Left ventricle myocardium inferior (tissue), 1 donor: ENCODE data around the gene IGSF21. TPM values are rescaled to one million over a fixed set of nuclear protein-coding genes. Genes with fewer than 3 reads are reported as not detected.

ENCODE experiments used
- DNase-seq: peaks from one replicate; pipeline ENCODE4 v3.0.0-alpha.2; 2020
- H3K27ac ChIP-seq: fragments of 200-600 bp; replicated peaks from 2 replicates; pipeline ENCODE4 v1.8.0; 2021
- H3K27me3 ChIP-seq: fragments of 200-600 bp; 2 replicates; pipeline ENCODE4 v1.8.0; 2021; ENCODE audit warnings: low read depth
- H3K36me3 ChIP-seq: fragments of 200-600 bp; 2 replicates; pipeline ENCODE4 v1.8.0; 2021
- H3K4me1 ChIP-seq: fragments of 200-600 bp; 2 replicates; pipeline ENCODE4 v1.8.0; 2021
- H3K4me3 ChIP-seq: fragments of 200-600 bp; 2 replicates; pipeline ENCODE4 v1.8.0; 2021; ENCODE audit warnings: mild to moderate bottlenecking, moderate library complexity
- H3K9me3 ChIP-seq: fragments of 200-600 bp; replicated peaks from 2 replicates; pipeline ENCODE4 v1.8.0; 2021
- intact Hi-C: fragments of 100-400 bp; cut with micrococcal nuclease; formaldehyde crosslinking; loops from one replicate; pipeline ENCODE4 v1.11.0; 2022
- total RNA-seq: library from RNA; stranded (reverse); fragmentation: NEBNext Ultra II Directional; extraction: Animal tissue kit (Norgen Biotek cat#: 25700); gene quantifications from one replicate; pipeline ENCODE4 v1.2.1, GENCODE V29; 2021
- TF ChIP-seq, protein P1 (sequence below): fragments of 200-600 bp; IDR thresholded peaks from 2 replicates; pipeline ENCODE4 v1.8.0; 2021; ENCODE audit warnings: antibody characterized with exemption, mild to moderate bottlenecking, borderline replicate concordance
- donor health status: DM: no; HTN: yes; CAD: no; lungs with severe emphysema.

Gene IGSF21
- total RNA-seq, 1 donor from 2014 or later = 0.47 TPM

DNA sequence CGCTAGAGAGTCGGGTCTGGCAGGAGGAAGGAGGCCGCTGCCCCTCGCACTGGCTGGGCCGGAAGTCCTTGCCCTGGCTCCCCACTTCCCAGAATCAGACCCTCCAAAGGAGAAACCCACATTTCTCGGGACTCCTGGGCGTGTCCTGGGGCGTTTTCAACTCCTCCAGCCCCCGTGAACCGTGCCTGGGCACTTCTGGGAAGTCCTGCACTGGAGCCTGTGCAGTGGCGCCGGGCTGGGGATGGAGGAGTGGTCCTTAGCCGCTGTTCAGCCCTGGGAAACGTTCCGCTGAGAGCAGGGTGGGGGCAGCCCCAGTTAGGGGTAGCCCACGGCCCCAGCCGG, 3.0 kb downstream of the IGSF21 start:
- Histone ChIP-seq H3K36me3 (no peaks in the 10 kb centered on the region), H3K4me3 (peak overlapping the region; percentile 50), H3K27ac (peak overlapping the region; percentile 6), H3K27me3 (peaks cover 100% of the 10 kb centered on the region), H3K9me3 (no peaks in the 10 kb centered on the region), H3K4me1 (peaks cover 29% of the 10 kb centered on the region)
- TF ChIP-seq, protein P1, sequence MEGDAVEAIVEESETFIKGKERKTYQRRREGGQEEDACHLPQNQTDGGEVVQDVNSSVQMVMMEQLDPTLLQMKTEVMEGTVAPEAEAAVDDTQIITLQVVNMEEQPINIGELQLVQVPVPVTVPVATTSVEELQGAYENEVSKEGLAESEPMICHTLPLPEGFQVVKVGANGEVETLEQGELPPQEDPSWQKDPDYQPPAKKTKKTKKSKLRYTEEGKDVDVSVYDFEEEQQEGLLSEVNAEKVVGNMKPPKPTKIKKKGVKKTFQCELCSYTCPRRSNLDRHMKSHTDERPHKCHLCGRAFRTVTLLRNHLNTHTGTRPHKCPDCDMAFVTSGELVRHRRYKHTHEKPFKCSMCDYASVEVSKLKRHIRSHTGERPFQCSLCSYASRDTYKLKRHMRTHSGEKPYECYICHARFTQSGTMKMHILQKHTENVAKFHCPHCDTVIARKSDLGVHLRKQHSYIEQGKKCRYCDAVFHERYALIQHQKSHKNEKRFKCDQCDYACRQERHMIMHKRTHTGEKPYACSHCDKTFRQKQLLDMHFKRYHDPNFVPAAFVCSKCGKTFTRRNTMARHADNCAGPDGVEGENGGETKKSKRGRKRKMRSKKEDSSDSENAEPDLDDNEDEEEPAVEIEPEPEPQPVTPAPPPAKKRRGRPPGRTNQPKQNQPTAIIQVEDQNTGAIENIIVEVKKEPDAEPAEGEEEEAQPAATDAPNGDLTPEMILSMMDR = no peak
- intact Hi-C loops = no loop called here
- DNase-seq = no peak

DNA sequence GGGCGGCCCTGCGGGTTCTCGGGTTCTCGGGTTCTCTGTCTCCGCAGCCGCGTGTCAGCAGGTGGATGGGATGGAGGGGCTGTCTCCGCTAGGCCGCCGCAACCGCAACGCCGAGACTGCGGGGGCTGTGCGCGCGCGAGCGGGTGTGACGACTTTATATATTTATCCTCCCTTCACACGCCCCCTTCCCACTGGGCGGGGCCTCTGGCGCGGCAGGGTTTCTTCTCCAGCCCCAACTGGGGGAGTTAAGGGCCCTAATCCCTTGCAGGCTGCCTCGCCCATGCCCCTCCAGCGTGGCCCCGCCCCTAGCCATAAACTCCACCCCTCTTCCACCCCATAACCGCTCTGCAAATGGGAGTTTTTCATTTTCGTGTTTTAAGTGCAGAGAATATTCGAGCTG, 3.4 kb downstream of the IGSF21 start:
- no peaks in the 10 kb centered on the region for H3K9me3 ChIP-seq
- H3K27ac ChIP-seq = no peak overlapping the region
- peak; percentile 20 for DNase-seq
- peak overlapping the region; percentile 50 for H3K4me3 ChIP-seq
- intact Hi-C loops = no loop called here
- H3K27me3 ChIP-seq = peaks cover 100% of the 10 kb centered on the region
- no peaks in the 10 kb centered on the region for H3K36me3 ChIP-seq
- TF ChIP-seq, protein P1 = no peak
- H3K4me1 ChIP-seq = peaks cover 29% of the 10 kb centered on the region

DNA sequence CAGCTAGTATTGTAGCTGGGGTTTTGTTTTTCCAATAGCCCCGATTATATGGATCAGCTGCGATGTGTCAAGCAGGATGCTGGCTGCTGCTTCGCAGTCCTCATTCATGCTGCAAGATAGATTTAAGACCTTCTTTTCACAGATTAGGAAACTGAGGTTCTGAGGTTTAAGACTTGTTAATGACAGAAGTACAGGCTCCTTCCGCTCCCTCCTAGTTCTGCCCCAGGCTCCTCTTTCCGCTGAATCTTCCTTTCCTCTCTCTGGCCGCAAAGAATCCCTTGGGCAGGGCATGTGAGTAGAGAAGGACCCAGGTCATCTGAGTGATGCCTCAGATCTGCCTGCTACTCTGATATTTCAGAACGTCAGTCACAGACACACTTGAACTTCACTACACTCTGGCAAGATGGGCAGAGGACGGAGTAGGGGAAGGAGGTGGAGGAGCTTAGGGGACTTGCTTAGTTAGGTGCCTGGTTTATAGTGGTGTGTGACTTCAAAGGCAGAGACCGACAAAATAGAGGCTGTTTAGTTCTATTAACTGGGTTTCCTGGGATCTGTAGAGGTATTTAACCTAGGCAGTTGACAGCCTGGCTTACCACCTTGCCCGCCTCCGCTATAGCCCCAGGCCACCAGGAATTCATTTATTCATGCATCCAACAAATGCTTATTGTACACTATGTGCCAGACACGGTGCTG, 4.2 kb downstream of the IGSF21 start:
- peaks cover 100% of the 10 kb centered on the region for H3K27me3 ChIP-seq

DNA sequence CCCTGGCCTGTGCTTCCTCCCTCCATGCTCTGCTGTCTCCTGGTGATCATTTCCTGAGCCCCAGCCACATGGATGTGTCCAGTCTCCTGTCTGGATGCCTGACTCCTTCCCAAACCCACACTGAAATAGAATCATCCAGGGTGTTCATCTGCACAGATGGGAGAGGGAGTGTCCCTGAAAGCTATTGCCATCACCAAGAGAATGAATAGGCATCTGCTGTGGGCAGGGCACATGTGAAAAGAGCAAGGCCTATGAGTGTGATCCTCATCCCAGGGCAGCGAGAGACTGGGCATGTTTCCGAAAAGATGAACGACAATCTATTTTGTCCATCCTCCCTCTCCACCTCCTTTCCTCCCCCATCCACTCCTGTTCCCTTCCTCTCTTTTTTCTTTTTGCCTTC, 5.0 kb downstream of the IGSF21 start:
- Histone ChIP-seq H3K27me3 (peaks cover 100% of the 10 kb centered on the region), H3K4me1 (peaks cover 24% of the 10 kb centered on the region), H3K4me3 (no peak overlapping the region), H3K9me3 (no peaks in the 10 kb centered on the region), H3K27ac (no peak overlapping the region), H3K36me3 (no peaks in the 10 kb centered on the region)
- intact Hi-C loops = no loop called here
- TF ChIP-seq, protein P1 = no peak
- DNase-seq = no peak

More for the DNA sequence above, 4.2 kb downstream of the IGSF21 start:
- Histone ChIP-seq H3K4me1 (peaks cover 29% of the 10 kb centered on the region), H3K36me3 (no peaks in the 10 kb centered on the region), H3K9me3 (no peaks in the 10 kb centered on the region), H3K4me3 (no peak overlapping the region), H3K27ac (no peak overlapping the region)
- intact Hi-C loops = no loop called here
- TF ChIP-seq, protein P1 = no peak
- DNase-seq = no peak

DNA sequence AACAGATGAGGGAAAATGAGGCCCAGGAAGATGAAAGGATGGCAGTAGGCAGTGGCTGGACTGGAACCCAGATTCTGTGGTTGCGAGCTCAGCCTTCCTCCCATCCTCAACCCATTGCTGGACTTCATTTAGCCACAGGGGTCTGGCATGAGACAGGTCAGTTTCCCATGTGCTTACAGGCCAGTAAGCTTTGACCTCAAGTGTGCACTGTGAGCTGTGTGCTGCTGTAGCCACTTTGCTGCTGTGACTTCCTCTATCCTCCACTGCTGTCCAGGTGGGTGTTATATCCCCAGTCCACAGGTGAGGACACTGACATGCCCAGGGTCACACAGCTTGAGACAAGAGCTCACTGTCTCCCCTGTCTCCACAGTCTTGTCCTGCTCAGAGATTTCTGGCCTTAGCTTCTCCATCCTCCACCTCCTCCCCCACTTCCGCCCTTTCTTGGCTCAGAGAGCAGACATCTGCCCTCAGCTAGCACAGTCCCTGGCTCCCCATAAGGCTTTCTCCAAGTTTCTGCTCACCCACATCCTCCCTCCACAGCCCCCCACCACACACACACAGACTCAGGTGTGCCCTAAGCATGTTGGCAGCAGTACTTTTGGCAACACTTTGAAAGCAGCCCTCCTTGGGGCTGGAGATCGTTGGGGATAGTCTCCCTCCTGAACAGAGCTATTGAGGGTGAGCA, 7.3 kb downstream of the IGSF21 start:
- intact Hi-C loops = no loop called here

More for the DNA sequence above, 7.3 kb downstream of the IGSF21 start:
- Histone ChIP-seq H3K27ac (no peak overlapping the region), H3K4me3 (no peak overlapping the region), H3K27me3 (peaks cover 98% of the 10 kb centered on the region), H3K9me3 (no peaks in the 10 kb centered on the region), H3K36me3 (no peaks in the 10 kb centered on the region), H3K4me1 (peaks cover 13% of the 10 kb centered on the region)
- TF ChIP-seq, protein P1 = no peak
- no peak for DNase-seq
